T-helper 2 cell treated with Interferon-gamma antibody and Interleukin-4, amounts not matched to agents 100 ng/mL and 5 ng/mL, for 36 hours (primary cell): ENCODE data around the gene DTD2. TPM values are rescaled to one million over a fixed set of nuclear protein-coding genes. Genes with fewer than 3 reads are reported as not detected.
"Not testable (repeated sequence)": the region's sequence is repeated elsewhere in the genome, so short reads cannot be mapped to it uniquely, and the experiment has no call there.

Experiments
- intact Hi-C: fragments of 100-400 bp; cut with micrococcal nuclease; formaldehyde crosslinking; loops from one replicate; pipeline ENCODE4 v1.15.1; 2023
- total RNA-seq: library from RNA; stranded (reverse); gene quantifications from 2 replicates; pipeline ENCODE4 v1.2.3, GENCODE V29; 2022

Gene DTD2
- total RNA-seq = 20.0 and 21.9 TPM in 2 replicates

DNA sequence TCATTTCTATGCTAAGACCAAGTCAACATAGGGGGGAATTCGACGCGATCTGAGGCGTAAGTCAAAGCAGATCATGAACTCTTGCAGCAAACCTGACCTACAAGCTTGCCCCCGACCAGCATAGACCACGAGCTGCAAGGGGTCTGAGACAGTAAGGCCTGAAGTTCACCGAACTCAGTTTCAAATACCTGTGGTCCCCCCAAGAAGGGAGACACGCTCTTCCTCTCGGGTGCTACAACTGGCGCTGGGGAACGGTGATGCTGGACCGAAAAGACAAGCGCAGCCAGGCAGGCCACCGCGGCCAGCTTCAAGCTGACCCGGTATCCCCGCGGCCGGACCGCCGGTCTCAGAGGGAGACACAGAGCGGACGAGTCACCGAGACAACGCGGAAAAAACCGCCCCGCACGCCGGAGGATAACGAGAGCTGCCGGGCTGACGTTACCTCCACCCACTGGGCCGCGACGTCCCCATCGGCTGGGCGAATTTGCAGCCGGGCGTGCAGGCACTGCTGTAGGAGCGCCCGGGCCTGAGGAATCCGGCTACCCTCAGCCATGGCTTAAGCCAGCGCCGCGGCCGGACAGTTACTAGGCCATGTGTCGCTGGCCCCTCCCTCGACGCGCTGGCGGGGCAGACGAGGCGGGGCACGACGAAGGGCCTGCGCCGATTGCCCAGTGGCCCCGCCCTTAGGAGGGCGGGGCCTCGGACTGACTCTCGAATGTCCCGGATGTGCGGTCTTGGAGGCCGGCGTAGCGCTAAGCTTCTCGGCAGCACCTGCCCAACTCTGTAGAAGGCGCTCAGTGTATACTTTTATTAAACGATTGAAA lies at the start of gene DTD2:
Gene DTD2 (minus strand): TSS at position 666 of the 824 bp plus-strand sequence. CDS start 113 bp downstream, at position 553.
- intact Hi-C loops = loop anchor here (1.0 to 10.0 kb wide), 9 partner anchors 37 to 898 kb away; partner anchors contain the start of genes ARHGAP5, G2E3, HEATR5A and HECTD1

DNA sequence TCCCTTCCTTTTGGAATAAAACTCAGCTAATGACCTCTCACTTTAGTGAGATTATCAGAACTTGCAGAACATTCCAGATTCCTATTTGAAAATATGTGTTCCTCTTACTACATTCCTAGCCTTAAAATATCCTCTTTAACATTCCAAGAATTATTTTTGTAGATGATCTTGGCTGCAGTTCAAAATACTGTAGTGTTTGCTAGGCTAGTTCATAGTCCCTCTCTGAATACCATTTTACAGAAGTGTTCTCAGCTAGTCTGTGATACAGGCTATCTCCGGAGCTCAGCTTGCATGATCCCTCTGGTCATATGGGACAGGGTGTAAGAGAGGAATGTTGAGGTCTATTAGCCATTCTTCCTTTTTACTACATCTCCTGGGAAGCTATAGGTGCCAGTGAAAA lies 48.1 kb upstream of the DTD2 start:
- intact Hi-C loops = no loop called here

DNA sequence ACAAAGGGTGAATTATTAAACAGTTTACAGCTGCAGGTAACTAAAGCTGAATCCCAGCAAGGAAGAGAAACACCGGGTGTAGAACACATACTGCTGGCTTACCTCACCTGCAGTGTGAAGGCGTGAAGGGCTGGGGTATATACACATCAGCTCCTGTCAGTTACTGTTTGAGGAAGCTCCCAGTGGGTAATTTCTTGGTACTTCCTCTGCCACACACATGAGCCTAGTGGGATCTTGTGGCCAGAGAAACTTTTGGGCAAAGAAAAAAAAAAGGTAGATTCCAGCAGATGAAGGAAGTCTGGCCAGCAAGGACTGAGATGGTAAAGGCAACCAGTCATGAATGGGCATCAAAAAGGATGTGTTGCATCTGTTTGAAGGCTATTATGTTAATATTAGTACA lies 44.6 kb upstream of the DTD2 start:
- intact Hi-C loops = no loop called here

DNA sequence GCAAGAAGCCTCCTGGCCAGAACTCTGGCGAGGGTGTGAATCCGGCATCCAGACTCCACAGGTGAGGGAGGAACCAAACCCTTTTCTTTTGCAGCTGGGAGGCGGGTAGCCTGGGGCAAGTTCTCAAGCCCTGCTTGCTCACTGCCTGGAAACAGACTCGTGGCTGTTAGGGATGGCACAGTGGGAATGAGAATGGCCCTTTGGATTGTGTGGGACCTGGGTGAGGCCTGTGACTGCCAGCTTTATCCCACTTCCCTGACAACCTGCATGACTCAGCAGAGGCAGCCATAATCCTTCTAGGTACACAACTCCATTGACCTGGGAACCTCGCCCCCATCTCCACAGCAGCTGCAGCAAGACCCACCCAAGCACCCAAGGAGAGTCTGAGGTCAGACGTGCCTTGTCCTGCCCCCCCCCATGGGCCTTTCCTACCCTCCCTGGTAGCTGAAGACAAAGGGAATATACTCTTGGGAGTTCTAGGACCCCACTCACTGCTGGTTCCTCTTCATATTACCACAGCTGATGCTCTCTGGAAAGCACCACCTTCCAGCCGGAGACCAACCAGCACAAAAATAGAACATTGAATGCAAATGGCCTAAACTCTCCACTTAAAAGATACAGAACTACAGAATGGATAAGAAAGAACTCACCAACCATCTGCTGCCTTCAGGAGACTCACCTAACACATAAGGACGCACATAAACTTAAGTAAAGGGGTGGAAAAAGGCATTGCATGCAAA lies 35.6 kb upstream of the DTD2 start:
- intact Hi-C loops = no loop called here

DNA sequence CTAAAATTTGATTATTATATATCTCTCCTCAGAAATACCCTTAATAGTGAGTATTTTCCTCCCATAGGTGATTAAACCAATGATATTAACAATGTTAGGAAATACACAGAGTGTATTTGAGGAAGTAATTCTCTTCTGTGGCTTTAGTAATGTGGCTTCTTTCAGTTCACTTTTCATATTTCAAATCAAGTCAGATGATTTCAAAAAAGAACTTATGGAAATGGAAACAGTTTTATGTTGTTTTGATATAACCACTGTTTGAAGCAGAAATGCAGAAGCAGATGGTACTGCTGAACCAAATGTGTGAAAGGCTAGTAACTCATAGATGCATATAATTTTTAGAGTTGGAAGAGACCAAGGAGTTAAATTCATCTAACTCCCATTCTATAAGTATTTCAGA lies 32.4 kb upstream of the DTD2 start:
- intact Hi-C loops = no loop called here

DNA sequence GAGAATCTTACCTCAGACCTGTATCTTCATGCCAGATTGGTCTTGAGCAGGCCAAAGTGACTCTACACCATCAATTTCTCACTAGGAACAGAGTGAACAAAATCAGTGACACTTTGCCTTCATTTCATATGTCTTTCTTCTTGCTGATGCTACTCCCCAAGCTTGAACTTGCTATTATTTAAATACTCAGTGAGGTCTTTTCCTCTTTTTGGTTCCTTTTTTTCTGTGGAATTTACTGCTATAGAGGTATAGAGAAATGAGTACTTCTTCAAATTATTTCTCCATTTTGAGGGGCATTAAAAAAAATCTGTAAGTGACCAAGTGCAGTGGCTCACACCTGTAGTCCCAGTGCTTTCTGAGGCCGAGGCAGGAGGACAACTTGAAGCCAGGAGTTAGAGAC lies 30.6 kb upstream of the DTD2 start, which contains the start of gene GPR33:
Gene GPR33 (minus strand): TSS at position 154 of the 400 bp plus-strand sequence. CDS start 4,074 bp downstream, outside the sequence.
- intact Hi-C loops = no loop called here

DNA sequence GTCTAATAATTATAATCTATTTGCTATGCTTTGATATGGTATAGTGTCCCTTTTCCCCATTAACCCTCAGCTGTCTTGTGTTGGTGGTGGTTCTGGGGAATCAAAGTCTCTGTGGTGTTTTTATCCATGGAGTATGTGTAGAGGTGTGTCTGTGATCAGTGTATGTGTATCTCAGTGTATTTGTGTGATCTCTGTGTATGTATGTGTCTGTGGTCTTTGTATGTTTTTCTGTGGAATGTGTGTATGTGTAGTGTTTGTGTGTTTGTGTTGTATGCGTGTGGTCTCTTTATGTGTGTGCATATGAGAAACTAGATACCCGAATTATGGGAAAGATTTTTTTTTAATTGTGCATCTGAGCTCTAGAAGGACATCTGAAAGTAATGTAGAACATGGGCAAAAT lies 29.5 kb upstream of the DTD2 start:
- intact Hi-C loops = no loop called here

DNA sequence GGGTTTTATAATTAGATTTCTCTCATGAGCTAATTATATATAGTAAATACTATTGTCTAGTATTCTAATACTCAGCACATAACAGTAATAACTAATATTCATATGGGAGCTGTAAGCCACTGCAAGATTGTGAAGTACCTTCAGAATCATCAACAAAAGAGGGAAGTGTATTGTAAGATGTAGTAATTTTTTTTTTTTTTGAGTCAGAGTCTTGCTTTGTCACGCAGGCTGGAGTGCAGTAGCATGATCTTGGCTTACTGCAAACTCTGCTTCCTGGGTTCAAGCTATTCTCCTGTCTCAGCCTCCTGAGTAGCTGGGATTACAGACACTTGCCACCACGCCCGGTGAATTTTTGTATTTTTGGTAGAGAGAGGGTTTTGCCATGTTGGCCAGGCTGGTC lies 27.4 kb upstream of the DTD2 start:
- intact Hi-C loops = no loop called here

DNA sequence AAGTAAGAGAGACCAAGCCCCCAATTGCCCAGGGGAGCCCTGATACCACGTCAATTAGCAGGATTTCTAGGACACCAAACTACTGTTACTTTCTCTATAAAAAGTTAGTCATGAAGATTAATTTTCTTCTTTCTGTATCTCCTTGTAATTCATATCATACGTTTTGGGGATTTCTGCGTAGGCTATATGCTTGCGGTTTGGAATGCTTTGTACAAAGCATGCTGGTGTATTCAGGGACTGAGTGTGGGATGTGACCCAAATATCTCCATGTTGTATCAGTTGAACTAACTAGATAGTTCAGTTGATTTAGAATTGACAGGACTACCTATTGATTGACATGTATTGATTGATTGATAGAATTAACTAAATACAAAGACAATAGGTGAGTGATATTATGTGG lies 22.9 kb upstream of the DTD2 start:
- intact Hi-C loops = no loop called here

DNA sequence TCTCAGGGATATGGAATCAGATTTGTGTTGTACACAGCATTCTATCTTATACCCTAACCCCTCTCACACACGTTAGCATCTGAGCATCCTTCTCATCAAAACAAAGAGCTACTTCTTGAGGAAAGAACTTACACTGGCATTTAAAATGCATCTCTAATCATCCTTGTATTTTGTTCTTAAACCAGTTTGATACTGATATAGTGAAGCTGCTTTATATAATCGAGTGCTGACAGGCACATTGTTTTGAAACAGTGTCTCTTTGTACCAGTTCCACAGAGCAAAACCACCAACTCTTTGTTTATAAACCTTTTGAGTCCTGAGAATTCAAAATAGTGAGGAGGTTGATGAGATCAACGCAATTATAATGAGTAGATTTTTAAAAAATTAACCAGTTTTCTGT lies 21.7 kb upstream of the DTD2 start:
- intact Hi-C loops = no loop called here

DNA sequence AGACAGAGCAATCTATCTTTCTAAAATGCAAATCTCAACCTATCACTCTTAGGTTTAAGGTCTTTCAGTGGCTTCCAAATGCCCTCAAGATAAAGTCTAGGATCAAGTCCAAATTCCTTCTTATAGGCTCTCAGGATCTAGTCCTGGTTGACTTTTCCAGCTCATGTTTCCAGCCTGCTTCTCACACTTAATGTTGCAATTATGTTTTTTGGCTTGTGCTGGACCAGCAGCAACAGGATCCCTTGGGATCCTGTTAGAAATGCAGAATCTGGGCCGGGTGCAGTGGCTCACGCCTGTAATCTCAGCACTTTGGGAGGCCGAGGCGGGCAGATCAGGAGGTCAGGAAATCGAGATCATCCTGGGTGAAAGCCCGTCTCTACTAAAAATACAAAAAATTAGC lies 19.9 kb upstream of the DTD2 start:
- intact Hi-C loops = no loop called here

DNA sequence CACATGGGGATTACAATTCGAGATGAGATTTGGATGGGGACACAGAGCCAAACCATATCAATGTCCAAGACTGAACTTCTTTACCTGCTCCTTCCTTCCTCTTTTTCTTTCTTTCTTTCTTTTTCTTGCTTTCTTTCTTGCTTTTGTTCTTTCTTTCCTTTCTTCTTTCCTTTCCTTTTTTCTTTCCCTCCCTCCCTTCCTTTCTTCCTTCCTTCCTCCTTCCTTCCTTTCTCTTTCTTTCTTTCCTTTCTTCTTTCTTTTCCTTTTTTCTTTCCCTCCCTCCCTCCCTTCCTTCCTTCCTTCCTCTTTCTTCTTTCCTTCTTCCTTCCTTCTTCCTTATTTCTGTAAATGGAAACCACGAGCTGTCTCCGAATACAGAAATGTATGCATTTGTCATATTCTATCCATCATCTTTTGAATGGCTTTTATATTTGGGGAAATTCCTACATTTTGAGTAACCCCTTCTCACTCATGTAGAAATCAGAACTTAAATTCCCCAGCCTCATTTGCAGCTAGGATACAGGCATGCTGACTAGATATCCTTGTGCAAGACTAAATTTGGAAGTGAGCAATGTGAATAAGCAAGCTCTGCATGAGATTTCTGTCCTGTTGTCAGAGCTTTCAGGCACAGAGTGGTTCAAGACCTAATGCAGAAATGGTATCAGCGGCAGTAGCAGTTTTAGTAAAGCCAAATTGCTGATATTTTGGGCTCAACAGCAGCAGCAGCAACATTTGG lies 19.0 kb upstream of the DTD2 start:
- intact Hi-C loops = no loop called here

DNA sequence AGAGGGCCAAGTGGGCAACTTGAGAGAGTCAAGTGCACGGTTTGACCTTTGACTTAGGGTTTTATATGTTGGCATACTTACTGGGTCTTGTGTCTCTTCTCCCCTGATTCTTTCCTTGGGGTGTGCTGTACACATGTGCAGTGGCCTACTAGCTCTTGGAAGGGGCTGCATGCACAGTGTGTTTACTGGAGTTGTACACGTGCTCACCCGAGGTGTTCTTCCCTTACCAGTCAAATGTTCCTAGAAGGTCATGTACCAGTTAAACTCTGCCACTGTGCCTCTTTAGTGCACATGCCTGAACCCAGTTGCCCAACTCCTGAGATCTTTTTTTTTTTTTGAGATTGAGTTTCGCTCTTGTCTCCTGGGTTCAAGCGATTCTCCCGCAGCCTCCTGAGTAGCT lies 9.2 kb upstream of the DTD2 start:
- intact Hi-C loops = no loop called here

DNA sequence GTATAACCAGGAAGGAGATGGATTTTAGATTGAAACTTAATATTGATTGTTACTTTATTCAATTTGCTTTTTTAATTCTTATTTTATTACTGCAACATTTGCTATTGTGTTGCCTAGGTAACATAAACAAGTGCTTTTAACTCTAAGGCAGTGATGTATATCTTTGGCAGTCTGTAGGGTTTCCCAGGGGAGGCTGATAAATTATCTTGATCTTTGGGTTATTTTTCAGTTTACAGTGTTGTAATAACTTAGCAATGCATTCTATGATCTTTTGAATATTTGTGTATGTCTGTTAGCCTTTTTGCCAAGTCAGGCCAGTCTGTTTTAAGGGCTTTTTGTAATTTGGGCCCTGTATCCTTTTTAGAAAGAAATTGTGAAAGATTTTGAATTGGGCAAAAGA lies 7.8 kb upstream of the DTD2 start:
- intact Hi-C loops = no loop called here

DNA sequence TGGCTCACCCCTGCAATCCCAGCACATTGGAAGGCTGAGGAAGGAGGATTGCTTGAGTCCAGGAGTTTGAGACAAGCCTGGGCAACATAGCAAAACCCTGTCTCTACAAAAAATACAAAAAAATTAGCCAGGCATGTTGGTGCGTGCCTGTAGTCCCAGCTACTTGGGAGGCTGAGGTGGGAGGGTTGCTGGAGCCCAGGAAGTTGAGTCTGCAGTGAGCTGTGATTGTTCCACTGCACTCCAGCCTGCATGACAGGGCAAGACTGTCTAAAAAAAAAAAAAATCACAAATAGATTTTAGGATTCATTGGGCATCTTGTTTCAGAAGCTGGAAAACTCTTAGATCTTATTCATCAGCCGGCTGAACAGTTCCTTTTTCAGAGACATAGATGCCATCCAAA lies 5.1 kb upstream of the DTD2 start:
- intact Hi-C loops = not testable (repeated sequence)

DNA sequence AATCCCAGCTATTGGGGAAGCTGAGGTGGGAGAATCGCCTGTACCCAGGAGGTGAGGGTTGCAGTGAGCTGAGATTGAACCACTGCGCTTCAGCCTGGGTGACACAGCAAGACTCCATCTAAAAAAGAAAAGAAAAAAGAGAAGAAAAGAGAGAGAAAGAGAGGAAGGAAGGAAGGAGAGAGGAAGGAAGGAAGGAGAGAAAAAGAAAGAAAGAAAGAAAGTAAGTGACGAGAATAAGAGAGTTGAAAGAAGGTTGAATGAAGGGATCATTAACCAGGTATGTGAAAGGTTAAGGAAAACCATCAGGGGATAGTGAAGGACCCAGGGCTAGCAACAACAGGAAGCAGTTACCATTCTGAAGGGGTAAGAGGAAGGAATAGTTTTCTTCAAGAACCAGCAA lies 4.2 kb upstream of the DTD2 start:
- intact Hi-C loops = no loop called here

DNA sequence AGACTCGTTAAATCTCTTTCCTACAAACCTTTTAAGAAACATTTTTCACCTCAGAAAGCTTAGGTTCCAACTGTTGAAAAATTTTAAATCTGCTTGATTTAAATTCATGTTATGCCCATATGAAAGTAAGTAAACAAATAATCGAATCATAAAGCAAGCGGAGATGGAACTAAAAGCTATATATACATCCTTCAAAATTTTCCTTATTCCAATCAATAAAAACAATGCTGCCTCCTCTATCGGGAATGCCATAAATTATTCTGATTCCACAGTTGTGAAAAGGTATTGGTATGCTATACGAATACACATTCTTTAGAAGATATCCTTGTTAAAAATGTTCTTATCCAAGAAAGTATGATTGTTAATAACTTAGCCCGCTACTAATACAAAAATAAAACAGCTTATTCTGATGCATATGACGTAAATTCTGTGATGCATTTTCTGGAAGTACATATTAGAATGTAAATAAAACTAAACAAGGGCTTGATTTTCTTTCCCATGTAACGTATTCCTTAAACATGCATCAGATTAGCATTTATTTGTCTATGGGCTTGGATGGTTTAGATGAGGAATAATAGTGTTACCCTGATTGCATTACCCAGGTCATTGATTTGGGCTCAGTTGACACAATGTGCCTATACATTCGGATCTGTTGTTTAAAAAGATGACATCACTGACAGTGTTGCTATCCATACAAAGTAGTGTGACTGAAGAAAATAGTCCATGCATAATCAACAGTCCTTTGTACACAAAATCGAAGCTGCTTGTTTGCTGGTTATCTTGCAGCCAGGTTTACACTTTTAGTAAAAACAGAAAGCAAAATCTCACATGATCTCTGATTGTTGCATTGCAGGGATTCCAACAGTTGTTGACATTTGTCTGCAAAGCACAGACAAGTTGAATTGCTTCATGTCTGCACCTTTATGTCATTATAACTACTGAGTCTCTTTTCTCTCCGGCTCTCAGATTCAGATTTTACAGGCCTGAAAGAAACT lies 656 bp upstream of the DTD2 start:
- intact Hi-C loops = loop anchor here (1.0 to 10.0 kb wide), 9 partner anchors 38 to 899 kb away; partner anchors contain the start of genes ARHGAP5, G2E3, HEATR5A and HECTD1

DNA sequence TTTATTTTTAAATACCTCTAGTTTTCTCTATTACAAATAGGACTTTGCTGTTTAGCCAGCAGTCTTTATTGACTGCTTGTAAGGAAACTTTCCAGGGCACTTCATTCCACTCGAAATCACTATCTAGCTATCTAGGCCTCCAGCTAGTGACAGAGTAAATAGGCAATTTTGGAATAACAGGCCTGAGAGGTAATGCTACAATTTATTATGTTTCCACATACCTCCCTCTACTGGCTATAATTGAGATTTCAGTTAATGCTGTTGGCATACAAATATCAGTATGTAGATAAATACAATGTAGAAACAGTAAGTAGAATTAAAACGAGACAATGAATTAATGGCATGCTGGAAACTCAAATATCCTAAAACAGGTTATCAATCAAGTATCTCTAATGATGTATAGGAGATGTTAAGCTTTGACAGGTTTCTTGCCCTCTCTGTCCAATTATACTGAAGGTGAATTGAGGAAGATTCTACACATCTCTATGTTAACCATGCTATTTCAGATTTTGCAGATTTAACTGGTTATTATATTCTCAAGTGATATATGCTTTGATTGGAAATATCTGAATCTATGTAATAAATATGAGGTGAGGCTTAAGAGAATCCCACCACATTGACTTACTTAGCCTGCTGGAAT lies 7.2 kb downstream of the DTD2 start:
- intact Hi-C loops = loop anchor here (10.0 kb wide), 2 partner anchors 75 to 655 kb away; no protein-coding TSS in a partner anchor

DNA sequence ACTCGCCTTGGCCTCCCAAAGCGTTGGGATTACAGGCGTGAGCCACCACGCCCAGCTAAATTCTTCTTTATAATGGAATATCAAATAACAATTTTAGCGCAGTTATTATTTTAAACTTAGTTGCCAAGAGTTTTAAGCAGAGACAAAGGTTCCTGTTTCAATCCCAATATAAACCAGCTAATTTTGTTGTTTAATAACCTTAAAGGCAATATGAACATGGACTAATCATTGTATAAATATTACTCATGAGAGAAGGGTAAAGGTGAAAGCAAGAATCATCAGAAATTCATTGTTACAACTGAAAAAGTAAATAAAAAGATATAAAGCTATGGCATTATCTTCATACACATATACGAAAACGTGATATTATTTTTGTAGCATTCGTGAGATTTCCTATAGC lies 8.2 kb downstream of the DTD2 start:
- intact Hi-C loops = no loop called here

DNA sequence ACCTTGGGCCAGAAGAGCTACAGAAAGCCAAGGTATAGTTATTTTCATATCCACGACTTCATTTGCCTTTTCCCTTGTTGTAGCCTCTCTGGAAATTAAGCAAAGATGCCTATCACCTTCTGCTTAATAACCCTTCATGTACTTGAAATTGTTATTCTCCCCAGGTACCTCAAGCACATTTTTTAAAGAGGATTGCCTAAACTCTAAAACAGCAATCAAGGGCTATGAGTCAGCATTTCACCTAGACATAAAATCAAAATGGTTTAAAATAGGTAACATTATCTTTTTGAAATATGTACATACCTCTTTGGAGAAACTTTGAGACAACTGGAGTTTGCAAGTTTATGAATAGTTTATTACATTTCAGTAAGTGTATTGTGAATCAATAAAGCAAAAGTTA lies 11.6 kb downstream of the DTD2 start:
- intact Hi-C loops = no loop called here
